WTC11 (cell line): Measurements from ENCODE around the gene LANCL2.

Experiments
- CREM ChIP-seq: sonication (generic); formaldehyde crosslinking; IDR thresholded peaks from 2 replicates; pipeline ENCODE4 v1.8.1; 2022; ENCODE audit warnings: mild to moderate bottlenecking, missing genetic modification reagents, moderate library complexity
- CTCF ChIP-seq: fragments of 200-600 bp; IDR thresholded peaks from 2 replicates; pipeline ENCODE4 v1.8.0; 2022; ENCODE audit warnings: antibody characterized with exemption
- HMGA2 ChIP-seq: fragments of 250-450 bp; sonication (Bioruptor Pico); IDR thresholded peaks from 2 replicates; pipeline ENCODE4 v1.4.0; 2021; ENCODE audit warnings: mild to moderate bottlenecking, moderate library complexity
- IRF2 ChIP-seq: sonication (generic); formaldehyde crosslinking; IDR thresholded peaks from 2 replicates; pipeline ENCODE4 v1.8.0; 2022; ENCODE audit warnings: low read depth, missing genetic modification reagents, borderline replicate concordance
- KAT7 ChIP-seq: sonication (generic); formaldehyde crosslinking; IDR thresholded peaks from 2 replicates; pipeline ENCODE4 v1.8.1; 2023; ENCODE audit warnings: missing genetic modification reagents, mild to moderate bottlenecking, borderline replicate concordance
- SMAD3 ChIP-seq: sonication (generic); formaldehyde crosslinking; IDR thresholded peaks from 2 replicates; pipeline ENCODE4 v1.8.0; 2022; ENCODE audit warnings: missing genetic modification reagents, mild to moderate bottlenecking, borderline replicate concordance
- TCF7 ChIP-seq: sonication (generic); formaldehyde crosslinking; IDR thresholded peaks from 2 replicates; pipeline ENCODE4 v1.8.0; 2022; ENCODE audit warnings: mild to moderate bottlenecking, low read depth, missing genetic modification reagents, moderate library complexity
- TEAD4 ChIP-seq: sonication (generic); formaldehyde crosslinking; IDR thresholded peaks from 2 replicates; pipeline ENCODE4 v1.8.0; 2022; ENCODE audit warnings: mild to moderate bottlenecking, missing genetic modification reagents
- TP53 ChIP-seq: sonication (generic); formaldehyde crosslinking; IDR thresholded peaks from 2 replicates; pipeline ENCODE4 v1.8.1; 2023; ENCODE audit warnings: mild to moderate bottlenecking, missing genetic modification reagents

DNA sequence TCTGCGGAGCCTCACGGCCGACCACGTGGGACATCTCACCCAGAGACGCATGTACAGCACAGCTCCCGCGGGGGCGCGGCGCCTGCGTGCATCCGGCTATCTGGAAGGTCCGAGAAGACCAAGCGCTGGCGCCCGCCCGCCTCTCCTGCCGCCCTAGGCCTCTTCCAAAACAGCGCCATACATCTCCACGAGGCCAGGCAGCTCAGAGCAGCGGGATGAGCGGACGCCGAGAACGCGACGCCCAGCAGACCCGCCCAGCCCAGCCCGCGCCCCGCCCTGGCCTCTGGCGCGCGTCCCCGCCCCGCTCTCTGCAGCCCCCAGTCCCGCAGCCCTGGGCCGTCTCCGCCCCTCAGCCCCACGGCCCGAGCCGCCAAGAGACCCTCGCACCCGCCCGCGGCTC lies 20.3 kb upstream of the LANCL2 start:
- TF ChIP-seq CTCF (no peak), SMAD3 (no peak), TEAD4 (CRISPR knock-in tag) (no peak), HMGA2 (CRISPR knock-in tag) (no peak), KAT7 (no peak), CREM (CRISPR knock-in tag) (no peak), TP53 (no peak), TCF7 (CRISPR knock-in tag) (no peak), IRF2 (CRISPR knock-in tag) (no peak)
